H1 (cell line): ENCODE results near the gene PRR19. TPM values are rescaled to one million over a fixed set of nuclear protein-coding genes. Genes with fewer than 3 reads are reported as not detected.

ENCODE experiments used
- CTCF ChIA-PET: fragments of 300-600 bp; sonication (Branson Sonifier 250); formaldehyde crosslinking; loops from one replicate; lab custom pipeline; 2021; ENCODE audit not compliant: partially characterized antibody; lab: Charles Lee
- POLR2A ChIA-PET: fragments of 300-600 bp; sonication (Branson Sonifier 250); formaldehyde crosslinking; loops from one replicate; lab custom pipeline; 2021; ENCODE audit warnings: inconsistent platforms; ENCODE audit not compliant: partially characterized antibody; lab: Charles Lee
- DNase-seq, 2 experiments: peaks; one replicate each; pipeline versions ENCODE4 v3.0.0 to v3.0.0-alpha.2; 2010 to 2022; ENCODE audit warnings: low spot score in 2 of 2, low read depth in 1 of 2, mixed read lengths in 1 of 2
- FAIRE-seq: peaks from 2 replicates; lab custom pipeline; 2011; peaks lifted over from hg19 to GRCh38; lab: Jason Lieb, UNC
- H2AFZ ChIP-seq: 2 replicates; pipeline ENCODE4 v1.8.1; 2012; ENCODE audit warnings: low read length, inconsistent platforms
- H2AK5ac ChIP-seq: 2 replicates; pipeline ENCODE4 v1.6.1; 2013; ENCODE audit warnings: low read depth, low read length
- H2BK120ac ChIP-seq: replicated peaks from 2 replicates; pipeline ENCODE3; 2013; ENCODE audit warnings: low read depth, low read length, inconsistent platforms
- H2BK12ac ChIP-seq: 2 replicates; pipeline ENCODE4 v1.6.1; 2013; ENCODE audit warnings: low read depth, low read length
- H2BK15ac ChIP-seq: 2 replicates; pipeline ENCODE4 v1.6.1; 2013; ENCODE audit warnings: low read length
- H2BK20ac ChIP-seq: 2 replicates; pipeline ENCODE4 v1.6.1; 2013; ENCODE audit warnings: low read length
- H2BK5ac ChIP-seq: 2 replicates; pipeline ENCODE4 v1.6.1; 2013; ENCODE audit warnings: low read depth, low read length
- H3K14ac ChIP-seq: 2 replicates; pipeline ENCODE4 v1.6.1; 2013; ENCODE audit warnings: inconsistent platforms; ENCODE audit not compliant: insufficient read length
- H3K18ac ChIP-seq: 2 replicates; pipeline ENCODE4 v1.6.1; 2013; ENCODE audit warnings: low read length; ENCODE audit errors: extremely low read depth
- H3K23ac ChIP-seq: 2 replicates; pipeline ENCODE4 v1.6.1; 2013; ENCODE audit warnings: inconsistent platforms; ENCODE audit not compliant: insufficient read length
- H3K23me2 ChIP-seq: 2 replicates; pipeline ENCODE4 v1.6.1; 2013; ENCODE audit warnings: low read depth, low read length
- H3K27ac ChIP-seq: 2 replicates; pipeline ENCODE4 v1.6.1; 2011; ENCODE audit warnings: low read depth, low read length, inconsistent platforms
- H3K27me3 ChIP-seq, 4 experiments: replicated peaks in 1 of 4; 1 replicate in 1 of 4; 2 replicates in 3 of 4; pipeline versions ENCODE4 v1.6.1 to v1.8.1; 2011 to 2013; ENCODE audit warnings: low read length in 3 of 4, mild to moderate bottlenecking in 3 of 4, inconsistent platforms in 2 of 4, mixed read lengths in 2 of 4, moderate library complexity in 1 of 4; ENCODE audit not compliant: control insufficient read depth in 3 of 4, insufficient read depth in 3 of 4; ENCODE audit errors: extremely low read depth in 1 of 4
- H3K36me3 ChIP-seq, 4 experiments: 2 replicates each; pipeline versions ENCODE4 v1.6.1 to v1.8.1; 2011 to 2013; ENCODE audit warnings: mild to moderate bottlenecking in 4 of 4, low read length in 3 of 4, moderate library complexity in 2 of 4, control low read depth in 1 of 4, inconsistent platforms in 1 of 4; ENCODE audit not compliant: insufficient read depth in 4 of 4, control insufficient read depth in 2 of 4
- H3K4ac ChIP-seq: replicated peaks from 2 replicates; pipeline ENCODE3; 2013; ENCODE audit warnings: low read length, low read depth, mixed read lengths, inconsistent platforms; ENCODE audit not compliant: insufficient read length
- H3K4me1 ChIP-seq, 4 experiments: replicated peaks in 1 of 4; 1 replicate in 1 of 4; 2 replicates in 3 of 4; pipeline versions ENCODE4 v1.6.1 to v1.8.1; 2011 to 2013; ENCODE audit warnings: low read length in 3 of 4, inconsistent platforms in 2 of 4, mixed read lengths in 1 of 4; ENCODE audit not compliant: insufficient read depth in 4 of 4, control insufficient read depth in 3 of 4
- H3K4me2 ChIP-seq, 2 experiments: 2 replicates each; pipeline versions ENCODE4 v1.6.1 to v1.8.1; 2011 to 2013; ENCODE audit warnings: low read depth in 2 of 2, low read length in 2 of 2, control low read depth in 1 of 2, inconsistent platforms in 1 of 2, mild to moderate bottlenecking in 1 of 2; ENCODE audit not compliant: insufficient read depth in 1 of 2
- H3K4me3 ChIP-seq, 4 experiments: fragments of 200-600, 300-600 bp in 1 of 4; sonication (generic), shearing (Covaris generic), sonication (Bioruptor Twin) in 1 of 4; 2 replicates each; pipeline versions ENCODE4 v1.5.1 to v1.8.1; 2011 to 2016; ENCODE audit warnings: low read length in 4 of 4, low read depth in 3 of 4, control low read depth in 2 of 4, inconsistent platforms in 2 of 4, mild to moderate bottlenecking in 2 of 4, mixed read lengths in 1 of 4, moderate library complexity in 1 of 4; ENCODE audit not compliant: insufficient read depth in 2 of 4; ENCODE audit errors: extremely low read depth in 1 of 4
- H3K56ac ChIP-seq: replicated peaks from 2 replicates; pipeline ENCODE3; 2013; ENCODE audit warnings: low read depth, mild to moderate bottlenecking, mixed read lengths, low read length, inconsistent platforms; ENCODE audit not compliant: insufficient read length
- H3K79me1 ChIP-seq: 2 replicates; pipeline ENCODE4 v1.6.1; 2013; ENCODE audit warnings: low read depth, low read length, control low read depth
- H3K79me2 ChIP-seq, 2 experiments: 2 replicates each; pipeline versions ENCODE4 v1.6.1 to v1.8.1; 2012 to 2013; ENCODE audit warnings: low read length in 2 of 2, mild to moderate bottlenecking in 2 of 2, inconsistent platforms in 1 of 2; ENCODE audit not compliant: insufficient read depth in 2 of 2, control insufficient read depth in 1 of 2
- H3K9ac ChIP-seq, 4 experiments: replicated peaks in 1 of 4; 1 replicate in 1 of 4; 2 replicates in 3 of 4; pipeline versions ENCODE4 v1.6.1 to v1.8.1; 2011 to 2013; ENCODE audit warnings: low read depth in 3 of 4, low read length in 3 of 4, control low read depth in 2 of 4, mild to moderate bottlenecking in 2 of 4, moderate library complexity in 2 of 4, inconsistent platforms in 1 of 4; ENCODE audit errors: extremely low read depth in 1 of 4
- H3K9me3 ChIP-seq, 2 experiments: 2 replicates each; pipeline versions ENCODE4 v1.6.1 to v1.8.1; 2012 to 2013; ENCODE audit warnings: mild to moderate bottlenecking in 2 of 2, moderate library complexity in 2 of 2, control low read depth in 1 of 2, inconsistent platforms in 1 of 2, low read depth in 1 of 2, low read length in 1 of 2, mixed read lengths in 1 of 2; ENCODE audit not compliant: insufficient read depth in 2 of 2
- H4K20me1 ChIP-seq, 2 experiments: replicated peaks in 1 of 2; 2 replicates each; pipeline versions ENCODE3 to v1.8.1; 2011 to 2013; ENCODE audit warnings: inconsistent platforms in 2 of 2, low read length in 2 of 2, mild to moderate bottlenecking in 1 of 2; ENCODE audit not compliant: insufficient read depth in 2 of 2, control insufficient read depth in 1 of 2
- H4K5ac ChIP-seq: 2 replicates; pipeline ENCODE4 v1.6.1; 2013; ENCODE audit warnings: low read length, low read depth, mixed read lengths, inconsistent platforms; ENCODE audit not compliant: insufficient read length
- H4K8ac ChIP-seq: 2 replicates; pipeline ENCODE4 v1.8.0; 2013; ENCODE audit warnings: mild to moderate bottlenecking, moderate library complexity, low read length, inconsistent platforms; ENCODE audit not compliant: insufficient read depth; ENCODE audit errors: extremely low read depth
- H4K91ac ChIP-seq: replicated peaks from 2 replicates; pipeline ENCODE3; 2013; ENCODE audit warnings: low read length, mixed read lengths, inconsistent platforms; ENCODE audit not compliant: insufficient read length
- CEBPB ChIP-seq: IDR thresholded peaks from 2 replicates; pipeline ENCODE4 v1.6.1; 2012; ENCODE audit warnings: low read depth, low read length
- EGR1 ChIP-seq: IDR thresholded peaks from 2 replicates; pipeline ENCODE4 v1.6.1; 2011; ENCODE audit warnings: low read depth, low read length, borderline replicate concordance
- EP300 ChIP-seq, 2 experiments: IDR thresholded peaks; 1 replicate in 1 of 2; 2 replicates in 1 of 2; pipeline ENCODE4 v1.6.1; 2011 to 2012; ENCODE audit warnings: low read depth in 2 of 2, low read length in 2 of 2, mild to moderate bottlenecking in 2 of 2, borderline replicate concordance in 1 of 2, inconsistent platforms in 1 of 2, moderate library complexity in 1 of 2
- HDAC6 ChIP-seq: IDR thresholded peaks from one replicate; pipeline ENCODE4 v1.7.1; 2012; ENCODE audit warnings: low read depth, mild to moderate bottlenecking, inconsistent platforms, low read length, moderate library complexity
- JUN ChIP-seq: IDR thresholded peaks from 2 replicates; pipeline ENCODE4 v1.6.1; 2011; ENCODE audit warnings: low read depth, mild to moderate bottlenecking, improper control_type of control experiment, low read length
- KDM4A ChIP-seq: IDR thresholded peaks from one replicate; pipeline ENCODE4 v1.7.1; 2012; ENCODE audit warnings: low read depth, mild to moderate bottlenecking, moderate library complexity, low read length, inconsistent platforms; ENCODE audit not compliant: severe bottlenecking
- PHF8 ChIP-seq: fragments of 200-600 bp; sonication (generic); conservative IDR thresholded peaks from 2 replicates; pipeline ENCODE4 v1.7.1; 2012; ENCODE audit warnings: low read depth, mild to moderate bottlenecking, inconsistent platforms, low read length, moderate library complexity
- TAF1 ChIP-seq: IDR thresholded peaks from 2 replicates; pipeline ENCODE4 v1.6.1; 2011; ENCODE audit warnings: mild to moderate bottlenecking, low read depth, low read length
- TCF12 ChIP-seq: IDR thresholded peaks from 2 replicates; pipeline ENCODE4 v1.6.1; 2011; ENCODE audit warnings: low read depth, mild to moderate bottlenecking, low read length
- WGBS, 2 experiments: shearing (Covaris generic) in 1 of 2; methylation state at CpG; one replicate each; pipeline versions ENCODE4 v1.1.6 to v1.1.7; 2013 to 2015; ENCODE audit warnings: low lambda C conversion rate in 2 of 2, mixed read lengths in 2 of 2, inconsistent platforms in 1 of 2, low coverage in 1 of 2, missing lambda C conversion rate in 1 of 2; ENCODE audit not compliant: insufficient replicate concordance in 2 of 2, insufficient coverage in 1 of 2, insufficient read length in 1 of 2; ENCODE audit errors: extremely low coverage in 1 of 2, missing lambda C conversion rate in 1 of 2; 5-methylcytosine and 5-hydroxymethylcytosine counted together
- polyA plus RNA-seq, 7 experiments: library from polyadenylated mRNA; depleted of rRNA in 3 of 7; stranded (reverse) in 5 of 7; unstranded in 2 of 7; fragments of >200 nt in 5 of 7; fragments of 200-250 nt in 2 of 7; gene quantifications; 1 replicate in 5 of 7; 2 replicates in 1 of 7; 4 replicates in 1 of 7; pipeline versions ENCODE4 v1.2.1 to v1.2.3, GENCODE V29; 2011 to 2013; ENCODE audit warnings: missing spikeins in 2 of 7, mixed read lengths in 2 of 7
- total RNA-seq: library from RNA; stranded (reverse); fragmentation: NEBNext Ultra II Directional; extraction: Animal tissue kit (Norgen Biotek cat#: 25700); gene quantifications from 2 replicates; pipeline ENCODE4 v1.2.1, GENCODE V29; 2021
- TF ChIP-seq, protein P1 (sequence below): IDR thresholded peaks from 2 replicates; pipeline ENCODE4 v1.6.1; 2011; ENCODE audit warnings: low read depth, mild to moderate bottlenecking, low read length; ENCODE audit not compliant: insufficient read depth

Gene PRR19
- total and polyA plus RNA-seq, 2 of the 8 experiments (the other 6 are each of a cell fraction or from before 2014, with no cell fraction given): 7.2 to 7.5 TPM

DNA sequence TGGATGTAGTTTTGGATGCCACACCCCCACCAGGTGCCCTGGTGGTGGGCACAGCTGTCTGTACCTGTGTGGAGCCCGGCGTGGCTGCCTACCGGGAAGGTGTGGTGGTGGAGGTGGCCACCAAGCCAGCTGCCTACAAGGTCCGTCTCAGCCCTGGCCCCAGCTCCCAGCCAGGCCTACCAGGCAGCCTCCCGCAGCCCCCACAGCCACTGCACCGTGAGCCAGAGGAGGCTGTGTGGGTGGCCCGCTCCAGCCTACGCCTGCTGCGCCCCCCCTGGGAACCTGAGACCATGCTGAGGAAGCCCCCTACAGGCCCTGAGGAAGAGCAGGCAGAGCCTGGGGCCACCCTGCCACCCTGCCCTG, 29.4 kb upstream of the PRR19 start:
- H3K79me2 ChIP-seq: peaks cover 0 to 9% of the 10 kb centered on the region in 2 experiments; a peak in 1 of 4 replicates
- no peak overlapping the region for H2AK5ac ChIP-seq
- no peak overlapping the region for H3K4me3 ChIP-seq
- peaks cover 2 to 20% (median 10%) of the 10 kb centered on the region in 4 experiments for H3K4me1 ChIP-seq
- peaks cover 0 to 8% of the 10 kb centered on the region in 2 experiments for H4K20me1 ChIP-seq
- DNase-seq (no peak), FAIRE-seq (no peak)
- 94% methylated on average over 9 of the region's 9 CpGs; no CpG with 5 or more reads in 1 of the 2 experiments for WGBS, 2 experiments
- ChIA-PET CTCF (interaction anchor here (1.4 kb wide), 1 partner anchor 27 kb away, joined by 3 read pairs; no protein-coding TSS in a partner anchor), POLR2A (interaction anchor here (1.1 to 4.1 kb wide), 2 partner anchors 8 to 10 kb away, joined by 4 to 27 read pairs; no protein-coding TSS in a partner anchor)
- H3K23ac ChIP-seq: no peak overlapping the region
- H3K23me2 ChIP-seq: peaks cover 10% of the 10 kb centered on the region; the same call in 1 of the 2 replicates
- peaks cover 5% of the 10 kb centered on the region for H3K79me1 ChIP-seq
- no peak overlapping the region for H2BK120ac ChIP-seq
- H3K4me2 ChIP-seq: no peak overlapping the region
- no peak overlapping the region for H3K4ac ChIP-seq
- H4K91ac ChIP-seq: no peak overlapping the region
- H2BK15ac ChIP-seq: no peak overlapping the region
- H3K56ac ChIP-seq: no peak overlapping the region
- no peak overlapping the region for H3K18ac ChIP-seq
- no peak overlapping the region; the same call in 1 of the 2 replicates for H4K8ac ChIP-seq
- H2AFZ ChIP-seq: no peak overlapping the region
- H3K9ac ChIP-seq: no peak overlapping the region
- no peak overlapping the region for H4K5ac ChIP-seq
- no peak overlapping the region for H2BK20ac ChIP-seq
- H3K36me3 ChIP-seq: peaks cover 0 to 15% (median 5%) of the 10 kb centered on the region in 4 experiments; a peak in 2 of 8 replicates
- H2BK12ac ChIP-seq: no peak overlapping the region
- no peaks in the 10 kb centered on the region for H3K9me3 ChIP-seq
- no peak overlapping the region for H3K14ac ChIP-seq
- no peaks in the 10 kb centered on the region for H3K27me3 ChIP-seq
- no peak overlapping the region for H2BK5ac ChIP-seq
- H3K27ac ChIP-seq: no peak overlapping the region
- TF ChIP-seq KDM4A: no peak
- TF ChIP-seq JUN: no peak
- TF ChIP-seq EP300 (IDR thresholded peaks at IDR 0.05; ENCODE audit: borderline replicate concordance in 1 of 2, low read depth in 2 of 2, low read length in 2 of 2): no peak
- no peak for TF ChIP-seq HDAC6
- TF ChIP-seq, protein P1, sequence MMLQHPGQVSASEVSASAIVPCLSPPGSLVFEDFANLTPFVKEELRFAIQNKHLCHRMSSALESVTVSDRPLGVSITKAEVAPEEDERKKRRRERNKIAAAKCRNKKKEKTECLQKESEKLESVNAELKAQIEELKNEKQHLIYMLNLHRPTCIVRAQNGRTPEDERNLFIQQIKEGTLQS: no peak
- TF ChIP-seq TCF12: no peak
- no peak for TF ChIP-seq EGR1
- TF ChIP-seq CEBPB: no peak
- TF ChIP-seq PHF8: no peak
- TF ChIP-seq TAF1: no peak
